HG03460 (cell line): ENCODE results near the gene DAB1.

Source experiments
- ATAC-seq: cut with Tn5 transposase; IDR thresholded peaks from one replicate; pipeline ENCODE4 v1.9.1; 2021; ENCODE audit not compliant: unreplicated experiment

The DAB1 gene

GRCh38 chr1:57175506-57175905 is 248.4 kb downstream of the DAB1 start:
- no peak for ATAC-seq

GRCh38 chr1:57172040-57172439 is 251.8 kb downstream of the DAB1 start:
- ATAC-seq = no peak

GRCh38 chr1:57167997-57168396 is 255.9 kb downstream of the DAB1 start:
- peak; percentile 49 for ATAC-seq

DNA sequence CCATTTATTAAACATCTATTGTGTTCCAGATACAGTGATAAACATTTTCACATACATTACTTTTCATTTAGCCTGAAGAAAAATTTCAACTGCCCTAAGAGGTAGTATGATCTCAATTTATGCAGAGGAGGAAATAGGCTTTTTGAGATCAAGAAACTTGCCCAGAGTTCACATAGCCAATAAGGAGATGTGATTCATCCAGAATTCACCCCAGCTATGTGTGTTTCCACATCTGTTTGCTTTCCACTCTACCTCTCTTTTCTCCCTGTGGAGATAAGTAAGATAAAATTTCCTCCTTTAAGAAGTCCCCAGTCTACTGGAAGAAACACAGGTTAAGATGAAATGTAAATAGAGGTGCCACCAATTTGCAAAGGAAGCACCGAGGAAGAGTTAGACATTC is 258.3 kb downstream of the DAB1 start:
- no peak for ATAC-seq

GRCh38 chr1:57164584-57164983 is 259.3 kb downstream of the DAB1 start:
- ATAC-seq = no peak

DNA sequence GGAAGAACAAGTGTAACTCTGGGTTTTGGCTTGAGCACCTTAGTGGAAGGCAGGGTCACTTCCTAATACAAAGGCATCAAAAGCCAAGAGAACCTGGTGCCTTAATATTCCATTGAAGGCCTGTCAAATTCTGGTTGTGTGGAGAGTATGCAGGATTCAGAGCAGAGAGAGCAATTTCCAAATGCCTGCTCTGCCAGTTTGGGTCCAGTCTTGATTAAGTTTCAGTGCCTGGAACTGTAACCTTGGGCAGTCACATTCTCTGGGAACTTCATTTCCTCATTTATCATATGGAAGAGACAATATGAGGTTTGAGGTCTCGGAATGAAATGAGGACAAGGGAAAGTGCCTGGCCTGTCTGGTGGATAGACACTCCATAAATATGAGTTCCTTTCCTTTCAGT is 260.1 kb downstream of the DAB1 start:
- no peak for ATAC-seq

- no peak for ATAC-seq
Observed at GRCh38 chr1:57163325-57163724, 260.5 kb downstream of the DAB1 start.

DNA sequence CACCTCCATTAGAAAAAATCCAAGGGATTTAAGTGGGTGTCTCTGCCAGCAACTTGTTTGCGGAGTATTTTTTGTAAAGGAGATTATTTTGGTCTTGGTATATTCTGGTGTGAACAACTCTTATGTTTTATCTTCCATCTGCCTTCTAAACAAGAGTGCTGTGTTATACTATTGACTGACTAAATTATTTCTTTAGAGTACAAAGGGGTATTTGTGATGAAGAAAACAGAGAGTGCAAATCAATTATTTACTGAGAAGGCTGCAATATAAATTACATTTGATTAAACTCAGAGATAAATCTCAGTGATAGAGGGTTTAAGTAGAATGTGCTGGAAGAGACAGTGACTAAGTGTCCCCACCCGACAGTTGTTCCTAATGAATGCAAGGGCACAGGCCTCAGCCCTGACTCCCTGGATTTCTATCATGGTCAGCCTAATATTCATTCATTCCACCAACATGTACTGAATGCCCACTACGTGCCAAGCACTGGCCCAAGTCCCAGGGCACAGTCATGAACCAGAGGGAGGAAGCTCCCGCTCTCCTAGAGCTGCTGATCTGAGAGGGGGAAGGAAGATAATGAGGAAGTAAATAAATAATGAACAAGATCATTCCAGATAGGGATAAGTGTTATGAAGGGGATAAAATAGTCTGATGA is 261.1 kb downstream of the DAB1 start:
- no peak for ATAC-seq

GRCh38 chr1:57160594-57160993 is 263.3 kb downstream of the DAB1 start:
- ATAC-seq = no peak

- ATAC-seq = no peak
Observed at GRCh38 chr1:57158604-57158998, 265.3 kb downstream of the DAB1 start.

DNA sequence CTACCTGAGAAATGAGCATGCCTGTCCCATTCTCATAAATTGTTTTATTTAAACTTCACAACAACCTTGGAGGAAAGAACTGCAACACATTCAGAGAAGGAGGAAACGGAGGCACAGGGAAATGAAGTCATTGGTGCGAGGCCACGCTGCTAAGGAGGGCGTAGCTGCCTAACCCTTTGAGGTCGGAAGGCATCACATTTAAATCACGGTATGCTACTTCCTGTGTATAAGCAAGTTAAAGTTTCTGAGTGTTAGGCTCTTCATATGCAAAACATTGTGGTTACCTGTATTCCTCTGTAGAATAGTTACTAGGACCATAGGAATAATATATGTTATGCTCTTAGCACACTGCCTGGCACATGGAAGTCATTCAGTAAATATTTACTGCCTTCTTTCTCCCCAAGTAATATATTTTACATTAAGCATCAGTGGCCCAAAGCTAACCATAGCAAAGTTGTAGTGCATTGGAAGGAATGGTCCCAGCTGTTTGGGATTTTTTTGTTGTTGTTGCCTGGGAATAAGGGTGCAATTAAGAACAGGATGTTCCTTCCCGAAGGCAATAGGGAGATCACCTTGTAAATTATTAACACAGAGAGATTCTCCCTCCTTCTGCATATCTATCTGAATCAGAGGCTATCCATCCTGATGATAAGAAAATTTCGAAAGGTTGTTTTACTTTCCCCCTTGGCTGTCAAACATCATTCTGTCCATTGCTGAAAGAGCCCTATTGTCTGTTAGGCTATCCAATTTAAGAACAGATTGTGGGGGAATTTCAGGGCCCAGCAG is 265.8 kb downstream of the DAB1 start:
- ATAC-seq = no peak

- ATAC-seq = no peak
Observed at GRCh38 chr1:57156907-57157306, 267.0 kb downstream of the DAB1 start.

DNA sequence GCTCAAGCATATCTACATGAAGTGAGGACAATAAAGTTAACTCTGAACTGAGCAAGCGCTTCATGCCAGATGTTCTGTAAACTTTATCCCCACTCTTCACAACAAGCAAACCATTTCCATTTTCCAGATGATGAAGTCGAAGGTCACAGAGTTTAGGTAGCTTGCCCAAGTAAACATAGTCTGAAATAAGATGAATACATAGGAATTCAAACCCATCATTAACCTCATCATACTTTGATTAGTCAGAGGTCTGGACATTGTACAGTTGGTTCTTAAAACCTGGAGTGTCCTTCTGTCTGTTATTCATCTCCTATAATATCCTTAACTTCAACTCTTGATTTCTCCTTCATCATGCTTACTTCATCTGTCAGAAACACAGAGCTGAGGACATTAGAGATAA is 277.8 kb downstream of the DAB1 start:
- no peak for ATAC-seq

- no peak for ATAC-seq
Observed at GRCh38 chr1:57142999-57143398, 280.9 kb downstream of the DAB1 start.

GRCh38 chr1:57142169-57142568 is 281.7 kb downstream of the DAB1 start:
- ATAC-seq = no peak

DNA sequence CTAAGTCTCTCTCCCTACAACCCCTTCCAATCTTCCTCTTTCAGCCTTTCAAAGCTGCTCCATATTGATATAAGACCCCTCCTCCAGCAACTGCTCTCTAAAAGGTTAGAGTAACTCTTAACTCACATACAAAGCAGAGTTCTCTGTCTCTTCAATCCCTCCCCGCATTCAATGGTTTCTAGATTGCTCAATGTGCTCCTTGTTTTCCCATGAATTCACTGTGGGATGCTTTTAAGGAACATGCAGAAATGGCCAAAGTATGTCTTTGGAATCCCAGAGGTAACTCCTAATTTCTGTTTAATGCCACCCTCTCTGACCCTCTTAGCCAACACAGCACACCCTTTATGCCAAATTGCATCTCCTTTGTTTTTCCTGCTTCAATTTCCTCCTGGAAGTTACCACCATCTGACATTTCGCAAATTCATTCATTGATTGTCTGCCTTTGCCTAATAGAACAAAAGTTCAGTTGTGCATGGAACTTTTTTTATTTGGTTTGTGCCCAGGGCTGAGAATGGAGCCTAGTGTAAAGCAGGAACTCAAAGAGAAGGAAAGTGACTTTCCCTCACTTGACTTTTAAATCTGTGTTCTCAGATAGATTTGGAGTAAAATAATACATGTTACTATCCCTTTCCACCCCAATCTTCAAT is 285.3 kb downstream of the DAB1 start:
- ATAC-seq = no peak

- ATAC-seq = peak; percentile 87
Observed at GRCh38 chr1:57137980-57138379, 285.9 kb downstream of the DAB1 start.

DNA sequence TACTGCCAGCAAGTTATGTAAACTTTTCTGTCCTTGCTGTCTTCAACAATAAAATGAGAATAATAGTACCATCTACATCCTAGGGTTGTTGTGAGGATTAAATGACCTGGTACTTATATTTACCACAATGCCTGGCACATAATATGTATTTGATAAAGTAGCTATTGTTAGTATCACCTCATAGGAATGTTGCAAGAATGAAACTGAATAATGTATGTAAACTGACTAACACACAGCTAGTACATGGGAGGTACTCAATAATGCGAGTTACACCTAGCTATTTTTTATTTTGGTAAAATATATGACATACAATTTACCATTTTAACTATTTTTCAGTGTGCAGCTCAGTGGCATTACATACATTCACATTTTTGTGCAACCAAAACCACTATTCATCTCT is 289.1 kb downstream of the DAB1 start:
- no peak for ATAC-seq

- ATAC-seq = no peak
Observed at GRCh38 chr1:57133686-57134085, 290.2 kb downstream of the DAB1 start.

DNA sequence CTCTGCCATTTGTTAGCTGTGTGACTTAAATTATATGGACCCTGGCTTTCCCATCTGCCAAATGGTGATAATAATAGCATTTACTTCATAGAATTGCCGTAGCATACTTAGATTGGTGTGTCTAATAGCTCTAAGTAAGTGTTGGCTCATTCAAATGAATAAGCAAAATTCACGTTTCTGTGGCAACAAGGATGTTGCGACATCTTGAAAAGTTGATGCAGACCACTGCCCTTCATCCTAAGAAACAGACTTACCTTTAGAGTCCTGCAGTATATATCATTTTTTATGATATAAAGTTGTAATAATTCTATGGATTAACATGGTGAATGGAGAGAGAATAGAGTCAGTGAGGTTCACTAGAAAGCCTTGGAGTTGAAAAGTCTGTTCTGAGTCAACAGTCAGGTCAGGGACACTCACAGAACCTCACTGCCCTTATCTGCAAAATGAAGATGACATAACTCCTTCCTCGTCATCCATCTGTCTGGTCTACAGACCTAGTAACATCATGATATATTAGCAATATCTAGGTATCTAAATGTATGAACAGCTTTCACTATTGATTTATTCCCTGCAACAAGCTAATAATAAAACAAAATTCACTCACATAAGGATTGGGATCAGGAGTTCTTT is 290.8 kb downstream of the DAB1 start:
- ATAC-seq = no peak

- ATAC-seq = no peak
Observed at GRCh38 chr1:57131701-57132394, 292.0 kb downstream of the DAB1 start.
